GM12872 (cell line): Measurements from ENCODE around the gene GINS1.

Experiments used
- CTCF ChIP-seq: IDR thresholded peaks from 3 replicates; pipeline ENCODE4 v1.5.1; 2011; ENCODE audit warnings: low read depth, mild to moderate bottlenecking, low read length, moderate library complexity; ENCODE audit not compliant: insufficient read depth

Gene GINS1

DNA sequence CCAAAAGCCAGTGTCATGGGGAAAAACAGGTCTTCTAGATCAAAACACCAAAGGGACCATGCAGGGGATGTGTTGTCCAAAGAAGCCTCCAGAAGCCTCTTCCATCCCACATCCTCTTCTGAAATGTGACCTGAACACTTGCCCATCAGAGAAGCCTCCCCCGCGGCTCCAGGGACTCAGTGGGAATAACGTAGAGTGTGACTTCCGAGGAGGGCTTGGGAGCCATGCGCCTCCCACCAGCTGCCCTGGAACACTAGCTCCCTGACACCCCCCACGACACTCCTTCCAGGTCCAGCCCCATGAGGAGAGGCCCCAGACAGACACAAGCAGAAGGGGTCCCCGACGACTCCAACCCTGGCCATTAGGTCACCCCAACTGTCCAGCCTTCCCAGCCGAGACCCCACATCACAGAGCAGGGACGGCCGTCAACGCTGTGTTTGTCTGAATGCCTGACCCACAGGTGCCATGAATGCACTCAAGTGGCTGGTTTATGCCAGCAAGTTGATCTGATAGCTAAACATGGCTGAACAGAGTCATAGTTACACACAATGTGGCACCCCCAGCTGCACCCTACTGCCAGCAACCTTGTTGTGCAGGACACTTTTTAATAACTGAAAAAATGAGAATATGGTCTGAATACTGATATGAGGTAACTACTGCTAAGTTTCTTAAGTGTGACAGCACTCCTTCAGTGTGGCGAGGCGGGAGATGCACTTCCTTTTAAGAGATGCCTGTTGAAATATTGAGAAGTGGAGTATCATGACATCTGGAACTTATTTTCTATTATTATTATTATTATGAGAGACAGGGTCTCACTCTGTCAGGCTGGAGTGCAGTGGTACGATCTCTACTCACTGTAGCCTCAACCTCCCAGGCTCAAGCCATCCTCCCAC lies 58.0 kb downstream of the GINS1 start:
- TF ChIP-seq CTCF, result no peak

- TF ChIP-seq CTCF, result no peak
These were observed 59.4 kb downstream of the GINS1 start for GRCh38 chr20:25466846-25467245.

DNA sequence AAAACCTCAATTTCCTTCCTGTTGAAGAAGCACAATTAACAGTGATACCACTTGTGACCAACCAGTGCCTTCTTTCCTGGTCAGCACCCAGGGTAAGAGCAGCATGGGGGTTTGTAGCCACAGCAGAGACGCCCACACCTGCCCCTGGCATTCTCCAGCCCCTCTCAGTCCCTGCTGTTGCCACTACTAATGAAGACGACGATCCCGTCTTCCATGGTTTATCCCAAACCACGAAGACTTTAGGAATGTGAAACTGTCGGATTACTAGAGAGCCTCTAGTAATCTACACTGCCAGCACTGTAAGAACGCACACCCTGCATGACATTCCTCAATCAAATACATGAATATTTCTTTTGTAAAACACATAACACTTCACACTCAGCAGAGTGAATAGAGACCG lies 60.0 kb downstream of the GINS1 start:
- TF ChIP-seq CTCF, result no peak

- TF ChIP-seq CTCF, result no peak
These were observed 60.9 kb downstream of the GINS1 start for GRCh38 chr20:25468126-25469075.

DNA sequence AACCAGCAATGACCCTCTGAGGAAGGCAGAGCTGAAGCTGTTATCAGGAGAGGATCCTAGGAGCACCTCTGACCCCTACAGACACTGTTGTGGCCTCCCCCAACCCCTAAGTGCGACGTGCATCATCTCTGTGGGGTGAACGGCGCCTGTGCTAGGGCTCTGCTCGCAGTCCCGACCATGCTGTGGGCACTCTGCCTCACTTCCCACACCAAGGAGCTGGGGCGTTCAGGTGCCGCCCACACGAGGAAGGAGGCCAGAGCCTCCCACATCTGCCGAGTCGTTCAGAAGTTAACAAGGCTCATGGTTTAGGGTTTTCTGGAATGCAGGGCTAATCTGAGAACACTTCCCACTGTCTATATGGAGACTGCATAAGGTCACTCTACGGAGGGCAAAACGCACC lies 62.1 kb downstream of the GINS1 start:
- TF ChIP-seq CTCF, result no peak

DNA sequence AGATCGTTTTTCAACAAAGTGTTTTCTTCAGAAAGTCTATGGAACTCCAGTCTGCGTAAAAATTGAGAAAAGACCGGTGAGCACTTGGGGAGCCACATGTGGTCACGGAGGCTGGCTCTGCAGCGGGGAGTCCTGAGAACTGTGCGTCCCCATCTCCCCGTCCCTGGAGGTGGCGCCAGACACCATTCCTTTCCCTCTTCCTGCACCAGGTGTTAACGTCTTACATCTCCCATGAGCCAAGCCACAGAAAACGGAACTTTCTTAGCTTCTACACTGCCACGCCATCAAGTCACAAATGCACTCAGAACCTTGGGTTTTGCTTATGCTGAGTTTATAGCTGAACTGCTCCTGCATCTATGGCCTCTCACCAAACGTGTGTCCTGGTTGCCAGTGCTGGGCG lies 62.6 kb downstream of the GINS1 start:
- peak; percentile 78 for TF ChIP-seq CTCF

GRCh38 chr20:25471020-25471419 lies 63.5 kb downstream of the GINS1 start:
- TF ChIP-seq CTCF, result no peak
